ENCODE results near the gene GPX2.

The GPX2 gene

DNA sequence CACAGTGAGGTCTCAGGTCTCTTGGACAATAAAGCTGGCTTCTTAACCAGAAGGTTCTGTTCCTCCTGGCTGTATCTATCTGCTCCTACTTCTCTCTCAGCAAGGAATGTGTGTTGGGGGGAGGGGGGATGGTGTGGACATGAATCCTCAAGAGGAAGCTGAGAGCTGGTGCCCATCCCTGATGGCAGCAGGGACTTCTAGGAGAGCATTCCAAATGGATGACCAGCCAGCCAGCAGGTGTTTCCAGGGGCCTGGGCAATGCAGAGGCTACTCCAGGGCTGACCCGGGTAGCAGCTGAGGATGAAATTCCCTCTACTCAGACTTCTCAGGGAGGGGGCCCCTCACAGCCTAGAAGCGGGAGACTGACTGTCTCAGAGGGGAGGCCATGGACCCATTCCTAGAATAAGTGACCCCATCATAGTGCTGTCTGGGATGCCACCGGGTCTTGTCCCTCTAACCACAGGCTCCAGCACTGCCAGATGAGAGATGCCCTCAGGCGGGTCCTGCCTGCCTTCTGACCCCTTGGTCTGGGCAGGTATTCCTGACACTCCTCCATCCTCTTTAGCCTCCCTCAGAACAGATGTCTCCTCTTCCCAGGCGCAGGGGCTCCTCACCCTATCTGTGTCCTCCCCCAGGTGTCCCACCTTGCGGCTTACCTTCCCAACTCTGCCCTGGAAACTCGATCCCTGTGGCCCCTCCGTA is 28.4 kb upstream of the GPX2 start:
- no peak overlapping the region for H3K27ac ChIP-seq
- TF ChIP-seq, protein P1, sequence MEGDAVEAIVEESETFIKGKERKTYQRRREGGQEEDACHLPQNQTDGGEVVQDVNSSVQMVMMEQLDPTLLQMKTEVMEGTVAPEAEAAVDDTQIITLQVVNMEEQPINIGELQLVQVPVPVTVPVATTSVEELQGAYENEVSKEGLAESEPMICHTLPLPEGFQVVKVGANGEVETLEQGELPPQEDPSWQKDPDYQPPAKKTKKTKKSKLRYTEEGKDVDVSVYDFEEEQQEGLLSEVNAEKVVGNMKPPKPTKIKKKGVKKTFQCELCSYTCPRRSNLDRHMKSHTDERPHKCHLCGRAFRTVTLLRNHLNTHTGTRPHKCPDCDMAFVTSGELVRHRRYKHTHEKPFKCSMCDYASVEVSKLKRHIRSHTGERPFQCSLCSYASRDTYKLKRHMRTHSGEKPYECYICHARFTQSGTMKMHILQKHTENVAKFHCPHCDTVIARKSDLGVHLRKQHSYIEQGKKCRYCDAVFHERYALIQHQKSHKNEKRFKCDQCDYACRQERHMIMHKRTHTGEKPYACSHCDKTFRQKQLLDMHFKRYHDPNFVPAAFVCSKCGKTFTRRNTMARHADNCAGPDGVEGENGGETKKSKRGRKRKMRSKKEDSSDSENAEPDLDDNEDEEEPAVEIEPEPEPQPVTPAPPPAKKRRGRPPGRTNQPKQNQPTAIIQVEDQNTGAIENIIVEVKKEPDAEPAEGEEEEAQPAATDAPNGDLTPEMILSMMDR (IDR thresholded peaks at IDR 0.05), result no peak
- TF ChIP-seq ZFX (IDR thresholded peaks at IDR 0.05; ENCODE audit: borderline replicate concordance), result no peak

DNA sequence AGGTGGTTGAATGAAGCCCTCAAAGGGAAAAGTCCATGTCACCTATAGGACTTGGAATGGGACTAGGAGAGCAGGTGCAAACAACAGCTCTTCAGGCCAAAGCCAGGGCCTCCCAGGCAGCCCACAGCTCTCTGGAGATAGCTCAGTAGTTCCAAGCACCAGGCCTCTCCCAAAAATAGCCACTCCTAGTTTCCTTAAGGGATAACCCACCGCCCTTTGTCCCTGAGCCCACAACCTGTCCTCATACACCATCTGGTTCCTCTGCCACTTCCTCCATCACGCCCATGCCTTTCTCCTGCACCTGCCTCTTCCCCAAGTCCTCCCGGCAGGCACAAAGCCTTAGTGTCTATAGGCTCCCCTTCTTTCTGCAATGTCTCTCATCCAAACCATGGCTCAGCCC is 27.5 kb upstream of the GPX2 start:
- TF ChIP-seq ZFX (IDR thresholded peaks at IDR 0.05; ENCODE audit: borderline replicate concordance), result no peak
- TF ChIP-seq, protein P1 (IDR thresholded peaks at IDR 0.05), result no peak
- no peak overlapping the region for H3K27ac ChIP-seq

- TF ChIP-seq, protein P1 (IDR thresholded peaks at IDR 0.05), result no peak
- no peak for TF ChIP-seq ZFX (IDR thresholded peaks at IDR 0.05; ENCODE audit: borderline replicate concordance)
- no peak overlapping the region for H3K27ac ChIP-seq
These were observed 26.1 kb upstream of the GPX2 start for GRCh38 chr14:64968651-64969050.

GRCh38 chr14:64968167-64968566 is 25.6 kb upstream of the GPX2 start:
- TF ChIP-seq ZFX (IDR thresholded peaks at IDR 0.05; ENCODE audit: borderline replicate concordance), result no peak
- TF ChIP-seq, protein P1 (IDR thresholded peaks at IDR 0.05), result no peak
- no peak overlapping the region for H3K27ac ChIP-seq

DNA sequence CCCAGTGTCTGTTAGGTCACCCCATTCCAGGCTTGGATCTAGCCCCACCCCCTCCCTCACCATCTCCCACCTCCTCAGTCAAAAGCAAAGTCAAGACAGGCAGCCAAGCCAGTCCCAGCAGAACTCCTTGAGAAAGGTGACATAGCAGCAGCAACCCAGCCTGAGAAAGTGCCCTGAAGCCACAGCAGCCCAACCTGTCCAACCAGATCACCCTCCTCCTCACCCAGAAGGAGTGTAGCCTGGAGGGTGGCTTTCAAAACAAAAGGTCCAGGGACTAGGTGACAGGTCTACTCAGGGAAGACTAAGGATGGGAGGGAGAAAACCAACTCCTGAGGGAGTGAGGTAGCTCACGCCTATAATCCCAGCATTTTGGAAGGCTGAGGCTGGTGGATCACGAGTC is 24.4 kb upstream of the GPX2 start:
- TF ChIP-seq ZFX (IDR thresholded peaks at IDR 0.05; ENCODE audit: borderline replicate concordance), result no peak
- TF ChIP-seq, protein P1 (IDR thresholded peaks at IDR 0.05), result no peak
- peak overlapping the region; percentile 53 for H3K27ac ChIP-seq

DNA sequence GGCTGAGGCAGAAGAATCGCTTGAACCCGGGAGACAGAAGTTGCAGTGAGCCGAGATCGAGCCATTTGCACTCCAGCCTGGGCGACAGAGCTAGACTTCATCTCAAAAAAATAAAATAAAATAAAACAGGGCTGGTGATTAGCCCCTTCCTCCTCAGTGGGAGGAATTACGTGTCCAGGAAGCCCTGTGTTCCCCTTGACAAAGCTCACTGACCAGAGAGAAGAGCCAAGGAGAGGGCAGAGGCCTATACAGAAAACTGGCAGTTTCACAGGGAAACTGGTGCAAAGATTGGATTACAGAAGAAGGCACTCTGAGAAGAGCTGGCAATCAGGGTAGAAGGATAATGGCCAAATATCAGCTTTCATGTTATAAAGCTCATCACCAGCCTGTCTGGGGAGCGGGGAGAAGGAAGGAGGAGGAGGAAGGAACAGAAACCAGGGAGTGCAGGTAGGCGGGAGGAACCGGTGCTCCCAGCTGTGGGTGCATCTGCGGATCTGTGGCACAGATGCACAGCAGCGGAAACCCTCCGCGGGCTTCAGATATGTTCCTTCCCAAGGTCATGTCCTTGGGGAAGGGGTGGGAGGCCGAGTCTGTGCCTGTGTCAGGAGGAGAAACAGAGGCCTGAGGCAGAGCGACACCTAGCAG is 22.9 kb upstream of the GPX2 start:
- no peak for TF ChIP-seq ZFX (IDR thresholded peaks at IDR 0.05; ENCODE audit: borderline replicate concordance)
- TF ChIP-seq, protein P1 (IDR thresholded peaks at IDR 0.05), result no peak
- no peak overlapping the region for H3K27ac ChIP-seq

GRCh38 chr14:64963611-64964010 is 21.1 kb upstream of the GPX2 start:
- TF ChIP-seq, protein P1 (IDR thresholded peaks at IDR 0.05), result peak; percentile 8; the same call in 1 of the 2 replicates
- TF ChIP-seq ZFX (IDR thresholded peaks at IDR 0.05; ENCODE audit: borderline replicate concordance), result no peak
- no peak overlapping the region for H3K27ac ChIP-seq

All from 22Rv1 (cell line).